K562 (cell line): Measurements from ENCODE around the gene PIP5K1B. TPM values are rescaled to one million over a fixed set of nuclear protein-coding genes. Genes with fewer than 3 reads are reported as not detected.

Experiments
- ATAC-seq: fragments of 200-7000 bp; cut with Tn5 transposase; 3 replicates; pipeline ENCODE4 v1.9.1; 2020; ENCODE audit warnings: moderate library complexity
- BruUV-seq: library from RNA; stranded (reverse); fragments of 400-500 nt; replicated peaks from 2 replicates; lab custom pipeline; 2021; lab: Mats Ljungman, UMichigan
- CTCF ChIA-PET: fragments of 300-600 bp; formaldehyde crosslinking; extraction: SDS; loops from one replicate; lab custom pipeline; 2021; ENCODE audit warnings: low intra/inter-chr PET ratio; lab: Yijun Ruan, JAX
- POLR2A ChIA-PET: fragments of 300-600, 350-650 bp; sonication (Branson Sonifier 250); formaldehyde crosslinking; extraction: SDS; loops from one replicate; lab custom pipeline; 2021; ENCODE audit warnings: antibody characterized with exemption, inconsistent platforms; lab: Yijun Ruan, JAX
- DNase-seq, 4 experiments: peaks; one replicate each; pipeline versions ENCODE4 v3.0.0 to v3.0.0-alpha.2; 2011 to 2018; ENCODE audit warnings: low spot score in 3 of 4, mixed read lengths in 3 of 4; ENCODE audit errors: extremely low read depth in 1 of 4
- FAIRE-seq: peaks from 2 replicates; lab custom pipeline; 2011; peaks lifted over from hg19 to GRCh38; lab: Jason Lieb, UNC
- H2AFZ ChIP-seq: 2 replicates; pipeline ENCODE4 v1.6.0; 2011; ENCODE audit warnings: low read depth, low read length, control low read depth, inconsistent platforms
- H3K27ac ChIP-seq: fragments of 200-600 bp; 3 replicates; pipeline ENCODE4 v1.8.0; 2011; ENCODE audit warnings: low read depth, mild to moderate bottlenecking, control low read depth, inconsistent platforms, low read length, moderate library complexity, mixed read lengths; ENCODE audit errors: extremely low read depth
- H3K27me3 ChIP-seq, 2 experiments: fragments of 300-600 bp in 1 of 2; 2 replicates in 1 of 2; 3 replicates in 1 of 2; pipeline versions ENCODE4 v1.6.0 to v1.8.0; 2011; ENCODE audit warnings: inconsistent platforms in 2 of 2, low read length in 2 of 2, mild to moderate bottlenecking in 1 of 2, mixed read lengths in 1 of 2, moderate library complexity in 1 of 2; ENCODE audit not compliant: control insufficient read depth in 2 of 2, insufficient read depth in 2 of 2
- H3K36me3 ChIP-seq: fragments of 300-600 bp; 3 replicates; pipeline ENCODE4 v1.8.0; 2011; ENCODE audit warnings: mild to moderate bottlenecking, low read length, inconsistent platforms; ENCODE audit not compliant: control insufficient read depth, insufficient read depth
- H3K4me1 ChIP-seq, 2 experiments: fragments of 200-600 bp in 1 of 2; replicated peaks in 1 of 2; 2 replicates in 1 of 2; 3 replicates in 1 of 2; pipeline versions ENCODE4 v1.5.1 to v1.8.0; 2011; ENCODE audit warnings: inconsistent platforms in 2 of 2, low read length in 2 of 2, mild to moderate bottlenecking in 1 of 2, mixed read lengths in 1 of 2, moderate library complexity in 1 of 2; ENCODE audit not compliant: control insufficient read depth in 2 of 2, insufficient read depth in 2 of 2
- H3K4me2 ChIP-seq: 2 replicates; pipeline ENCODE4 v1.6.1; 2011; ENCODE audit warnings: low read length, control low read depth, inconsistent platforms, mixed read lengths; ENCODE audit not compliant: insufficient read depth
- H3K4me3 ChIP-seq: fragments of 200-600 bp; sonication (generic), shearing (Covaris generic); 2 replicates; pipeline ENCODE4 v1.5.1; 2016; ENCODE audit warnings: control low read depth, inconsistent platforms
- H3K79me2 ChIP-seq: fragments of 200-600 bp; 3 replicates; pipeline ENCODE4 v1.8.0; 2011; ENCODE audit warnings: low read length, inconsistent platforms; ENCODE audit not compliant: control insufficient read depth, insufficient read depth
- H3K9ac ChIP-seq, 2 experiments: 2 replicates each; pipeline versions ENCODE4 v1.6.0 to v1.6.1; 2011; ENCODE audit warnings: low read depth in 2 of 2, low read length in 2 of 2, control low read depth in 1 of 2, inconsistent platforms in 1 of 2, mild to moderate bottlenecking in 1 of 2, mixed read lengths in 1 of 2; ENCODE audit not compliant: insufficient read depth in 1 of 2
- H3K9me1 ChIP-seq: one replicate; pipeline ENCODE4 v1.6.0; 2011; ENCODE audit warnings: inconsistent platforms, mild to moderate bottlenecking, low read length, moderate library complexity; ENCODE audit not compliant: control insufficient read depth, insufficient read depth
- H3K9me3 ChIP-seq: replicated peaks from 2 replicates; pipeline ENCODE4 v1.5.1; 2011; ENCODE audit warnings: low read depth, low read length, inconsistent platforms; ENCODE audit not compliant: control insufficient read depth, insufficient read depth
- H4K20me1 ChIP-seq: replicated peaks from 2 replicates; pipeline ENCODE4 v1.6.1; 2011; ENCODE audit warnings: low read length, inconsistent platforms, mixed read lengths; ENCODE audit not compliant: control insufficient read depth, insufficient read depth
- ASH1L ChIP-seq: fragments of 450-650 bp; IDR thresholded peaks from 2 replicates; pipeline ENCODE4 v1.6.1; 2018; ENCODE audit warnings: borderline replicate concordance, mild to moderate bottlenecking, low read depth; ENCODE audit not compliant: partially characterized antibody
- C11orf30 ChIP-seq: fragments of 450-650 bp; IDR thresholded peaks from 2 replicates; pipeline ENCODE4 v1.6.1; 2016; ENCODE audit warnings: low read depth, mild to moderate bottlenecking
- FOSL1 ChIP-seq: fragments of 200-800 bp; sonication (Bioruptor generic); conservative IDR thresholded peaks from 2 replicates; pipeline ENCODE4 v1.6.1; 2016; ENCODE audit warnings: missing genetic modification characterization, missing compliant biosample characterization
- FOXK1 ChIP-seq: sonication (generic); formaldehyde crosslinking; IDR thresholded peaks from 2 replicates; pipeline ENCODE4 v1.8.0; 2022; ENCODE audit warnings: missing genetic modification reagents, mild to moderate bottlenecking, borderline replicate concordance
- HLTF ChIP-seq: fragments of 450-650 bp; IDR thresholded peaks from 2 replicates; pipeline ENCODE4 v1.6.1; 2016
- IFI16 ChIP-seq: fragments of 250-450 bp; sonication (Bioruptor Pico); IDR thresholded peaks from 2 replicates; pipeline ENCODE4 v2.1.2; 2022; ENCODE audit warnings: mild to moderate bottlenecking, inconsistent platforms
- MCM5 ChIP-seq: fragments of 450-650 bp; IDR thresholded peaks from 2 replicates; pipeline ENCODE4 v1.6.1; 2016; ENCODE audit warnings: low read depth
- PCBP1 ChIP-seq: fragments of 200-400 bp; formaldehyde crosslinking; IDR thresholded peaks from 2 replicates; pipeline ENCODE4 v1.6.1; 2018; ENCODE audit warnings: mild to moderate bottlenecking, low read depth, low read length; ENCODE audit not compliant: poor library complexity, severe bottlenecking
- PHF21A ChIP-seq: fragments of 450-650 bp; IDR thresholded peaks from 2 replicates; pipeline ENCODE4 v1.6.1; 2017; ENCODE audit warnings: low read depth, borderline replicate concordance
- POLR2H ChIP-seq: IDR thresholded peaks from 2 replicates; pipeline ENCODE4 v1.6.1; 2016; ENCODE audit warnings: missing genetic modification characterization, low read depth, mild to moderate bottlenecking, control low read depth, missing compliant biosample characterization, moderate library complexity
- PREB ChIP-seq: sonication (generic); formaldehyde crosslinking; IDR thresholded peaks from 2 replicates; pipeline ENCODE4 v1.8.1; 2023; ENCODE audit warnings: mild to moderate bottlenecking, missing genetic modification reagents
- SMAD3 ChIP-seq: fragments of 450-650 bp; formaldehyde crosslinking; conservative IDR thresholded peaks from 2 replicates; pipeline ENCODE4 v1.4.0; 2020; ENCODE audit warnings: mild to moderate bottlenecking
- STAT6 ChIP-seq: sonication (generic); formaldehyde crosslinking; IDR thresholded peaks from 2 replicates; pipeline ENCODE4 v1.8.1; 2023; ENCODE audit warnings: mild to moderate bottlenecking, missing genetic modification reagents
- TBP ChIP-seq: optimal IDR thresholded peaks from 2 replicates; pipeline ENCODE3; 2011; ENCODE audit warnings: low read depth, low read length, improper control_type of control experiment
- ZKSCAN1 ChIP-seq: fragments of 150-350 bp; IDR thresholded peaks from 2 replicates; pipeline ENCODE4 v1.6.1; 2016; ENCODE audit warnings: low read depth, low read length
- ZNF274 ChIP-seq: IDR thresholded peaks from 2 replicates; pipeline ENCODE4 v1.6.1; 2011; ENCODE audit warnings: low read depth, mild to moderate bottlenecking, low read length, moderate library complexity, borderline replicate concordance
- ZNF507 ChIP-seq: conservative IDR thresholded peaks from 2 replicates; pipeline ENCODE4 v1.6.1; 2017; ENCODE audit warnings: missing genetic modification characterization, missing compliant biosample characterization
- WGBS: fragments of 100-300 bp; shearing (Covaris generic); methylation state at CpG from one replicate; pipeline ENCODE4 v1.1.6; 2016; ENCODE audit warnings: low coverage, mixed read lengths; ENCODE audit not compliant: insufficient coverage; ENCODE audit errors: missing lambda C conversion rate; 5-methylcytosine and 5-hydroxymethylcytosine counted together
- in situ Hi-C: fragments of 300-500 bp; cut with MboI; formaldehyde crosslinking; loops from 4 replicates; pipeline ENCODE4 v1.15.0; 2018; ENCODE audit warnings: inconsistent platforms, mixed read lengths
- intact Hi-C: fragments of 100-400 bp; cut with micrococcal nuclease; formaldehyde crosslinking; loops from 2 replicates; pipeline ENCODE4 v1.14.2; 2022
- polyA plus RNA-seq, 8 experiments: library from polyadenylated mRNA; depleted of rRNA in 4 of 8; stranded (reverse) in 5 of 8; unstranded in 3 of 8; fragments of >200 nt; fragmentation: Nextera tagmentation in 2 of 8; fragmentation: Illumina TruSeq in 1 of 8; extraction: Ambion mirVana in 2 of 8; extraction: Trizol in 1 of 8; gene quantifications; 2 replicates each; pipeline versions ENCODE4 v1.2.1 to v1.2.3, GENCODE V29; 2011 to 2014; ENCODE audit warnings: inconsistent platforms in 1 of 8, missing spikeins in 1 of 8
- total RNA-seq, 7 experiments: library from RNA; depleted of rRNA in 6 of 7; stranded (reverse); fragments of >200 nt in 6 of 7; fragmentation: Illumina TruSeq in 2 of 7; extraction: Trizol in 2 of 7; gene quantifications; 2 replicates each; pipeline versions ENCODE4 v1.2.1 to v1.2.3, GENCODE V29; 2011 to 2021; ENCODE audit warnings: low replicate concordance in 1 of 7

PIP5K1B gene
- total and polyA plus RNA-seq, 9 of the 15 experiments (the other 6 are each of a cell fraction or from before 2014, with no cell fraction given): 3.1 to 12.9 (median 7.4) TPM

- POLR2A ChIA-PET: no interaction called here
These were observed 296.9 kb downstream of the PIP5K1B start for GRCh38 chr9:69001921-69002320.

GRCh38 chr9:69003051-69003450 is 298.0 kb downstream of the PIP5K1B start:
- BruUV-seq: no TSS peak
- H3K9me1 ChIP-seq: no peaks in the 10 kb centered on the region
- H3K27me3 ChIP-seq: no peaks in the 10 kb centered on the region
- ChIA-PET CTCF (no interaction called here), POLR2A (no interaction called here)
- no peaks in the 10 kb centered on the region for H3K79me2 ChIP-seq
- H3K27ac ChIP-seq: no peak overlapping the region
- H3K36me3 ChIP-seq: no peaks in the 10 kb centered on the region; the same call in 2 of the 3 replicates
- DNase-seq: no peak
- peaks cover 3 to 15% of the 10 kb centered on the region in 2 experiments; a peak in 4 of 5 replicates for H3K4me1 ChIP-seq
- no peak for ATAC-seq
- no peak overlapping the region for H2AFZ ChIP-seq
- in situ Hi-C loops: loop anchor here (5.0 kb wide), 1 partner anchor 421 kb away; no protein-coding TSS in a partner anchor
- H3K4me2 ChIP-seq: no peak overlapping the region
- TF ChIP-seq POLR2H (tag) (no peak), TBP (no peak), ASH1L (no peak), MCM5 (no peak), PREB (CRISPR knock-in tag) (no peak), STAT6 (CRISPR knock-in tag) (no peak), IFI16 (no peak), ZNF274 (no peak)
- no peaks in the 10 kb centered on the region for H4K20me1 ChIP-seq
- H3K9me3 ChIP-seq: no peaks in the 10 kb centered on the region
- 78% methylated on average over 8 of the region's 8 CpGs for WGBS
- intact Hi-C loops: no loop called here
- H3K9ac ChIP-seq: no peak overlapping the region
- H3K4me3 ChIP-seq: no peak overlapping the region
- FAIRE-seq: no peak

More at GRCh38 chr9:69001921-69002320, 296.9 kb downstream of the PIP5K1B start:
- CTCF ChIA-PET: no interaction called here
- Histone ChIP-seq H3K36me3 (no peaks in the 10 kb centered on the region; the same call in 2 of the 3 replicates), H3K9ac (no peak overlapping the region), H3K27ac (no peak overlapping the region), H3K9me1 (no peaks in the 10 kb centered on the region), H3K4me1 (peaks cover 5 to 16% of the 10 kb centered on the region in 2 experiments; a peak in 4 of 5 replicates), H3K4me2 (no peak overlapping the region), H3K4me3 (no peak overlapping the region), H3K27me3 (no peaks in the 10 kb centered on the region), H3K9me3 (no peaks in the 10 kb centered on the region), H3K79me2 (no peaks in the 10 kb centered on the region), H4K20me1 (no peaks in the 10 kb centered on the region), H2AFZ (no peak overlapping the region)
- TF ChIP-seq C11orf30 (no peak), FOSL1 (tag) (no peak), POLR2H (tag) (no peak), PHF21A (no peak), PCBP1 (no peak), ZKSCAN1 (no peak), ZNF507 (no peak), SMAD3 (no peak), FOXK1 (no peak), HLTF (no peak)
- no TSS peak for BruUV-seq
- in situ Hi-C loops (loop anchor here (5.0 kb wide), 1 partner anchor 420 kb away; no protein-coding TSS in a partner anchor), intact Hi-C loops (no loop called here)
- ATAC-seq: no peak
- FAIRE-seq: no peak
- WGBS: 79% methylated on average over 7 of the region's 8 CpGs
- no peak for DNase-seq
